Muscle layer of colon (tissue), 2 donors: ENCODE data around the gene OSR1.
A peak's percentile ranks its signal among the peaks of the same experiment; 100 is the strongest.
"Not testable (repeated sequence)": the region's sequence is repeated elsewhere in the genome, so short reads cannot be mapped to it uniquely, and the experiment has no call there.

Experiments
- H3K27ac ChIP-seq: one replicate; pipeline ENCODE4 v1.7.0; 2013; ENCODE audit warnings: low read depth, mild to moderate bottlenecking, low read length, moderate library complexity
- H3K27me3 ChIP-seq, 2 donors: one replicate each; pipeline ENCODE4 v1.7.0; 2013; ENCODE audit warnings: low read length in 2 of 2, mild to moderate bottlenecking in 2 of 2; ENCODE audit not compliant: insufficient read depth in 2 of 2, control insufficient read depth in 1 of 2
- H3K36me3 ChIP-seq: one replicate; pipeline ENCODE4 v1.7.0; 2013; ENCODE audit warnings: mild to moderate bottlenecking, low read length; ENCODE audit not compliant: insufficient read depth
- H3K4me1 ChIP-seq: one replicate; pipeline ENCODE4 v1.7.0; 2013; ENCODE audit warnings: mild to moderate bottlenecking, low read length; ENCODE audit not compliant: insufficient read depth
- H3K4me3 ChIP-seq, 2 donors: one replicate each; pipeline ENCODE4 v1.7.0; 2013; ENCODE audit warnings: low read length in 2 of 2, low read depth in 1 of 2, mild to moderate bottlenecking in 1 of 2, moderate library complexity in 1 of 2
- H3K9ac ChIP-seq: one replicate; pipeline ENCODE4 v1.7.0; 2013; ENCODE audit warnings: low read length
- H3K9me3 ChIP-seq: one replicate; pipeline ENCODE4 v1.7.0; 2013; ENCODE audit warnings: mild to moderate bottlenecking, low read length
- donor health status: abdominal sarcoma.
- donor health status: Adenocarcinoma of cecum.

Gene OSR1

DNA sequence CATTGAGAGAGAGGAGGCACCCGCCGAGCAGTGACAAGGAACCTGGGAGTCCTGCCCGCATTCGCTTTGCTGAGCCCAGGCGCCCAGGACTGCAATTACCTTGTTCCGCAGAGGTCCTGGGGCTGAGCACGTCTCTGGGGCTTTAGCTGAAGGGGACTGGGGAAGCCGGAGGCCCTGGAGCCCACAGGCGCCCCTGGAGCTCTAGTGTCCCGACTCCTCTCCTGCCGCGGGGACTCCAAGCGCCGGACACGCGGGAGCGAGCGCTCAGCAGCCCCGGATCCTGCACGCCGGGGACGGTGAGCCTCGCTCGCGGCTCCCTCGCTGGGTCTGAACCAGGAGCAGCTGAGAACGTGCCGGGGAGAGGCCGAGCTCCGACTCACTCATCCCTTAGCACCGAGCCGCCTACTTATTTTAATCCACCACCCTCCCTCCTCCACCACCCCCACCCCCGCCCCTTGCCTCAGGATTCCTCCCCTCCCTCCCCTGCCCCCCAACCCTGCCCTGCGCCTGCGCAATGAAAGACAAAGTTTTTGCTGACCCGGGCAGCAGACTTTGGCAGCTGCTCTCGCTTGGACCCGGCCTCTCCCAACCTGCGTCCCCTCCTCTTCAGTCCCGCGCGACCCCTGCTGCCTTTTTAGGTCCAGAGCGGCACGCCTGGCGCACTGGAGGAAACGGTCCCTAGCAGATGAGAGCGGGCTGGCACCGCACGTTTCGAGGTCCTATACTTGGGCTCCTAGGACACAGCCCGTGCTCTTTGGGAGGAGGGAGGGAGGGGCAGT, at the start of gene OSR1:
Gene OSR1 (minus strand): TSS at position 382 of the 779 bp plus-strand sequence. CDS start 4,818 bp downstream, outside the sequence.
- Histone ChIP-seq H3K4me1 (peaks cover 19% of the 10 kb centered on the region), H3K9me3 (no peaks in the 10 kb centered on the region), H3K4me3 (peak within 1 kb of the TSS; percentile 67 to 86), H3K27me3 (peaks cover 8 to 41% of the 10 kb centered on the region in 2 donors), H3K9ac (peak within 1 kb of the TSS; percentile 45), H3K27ac (peak within 1 kb of the TSS; percentile 83), H3K36me3 (no peaks in the 10 kb centered on the region)

DNA sequence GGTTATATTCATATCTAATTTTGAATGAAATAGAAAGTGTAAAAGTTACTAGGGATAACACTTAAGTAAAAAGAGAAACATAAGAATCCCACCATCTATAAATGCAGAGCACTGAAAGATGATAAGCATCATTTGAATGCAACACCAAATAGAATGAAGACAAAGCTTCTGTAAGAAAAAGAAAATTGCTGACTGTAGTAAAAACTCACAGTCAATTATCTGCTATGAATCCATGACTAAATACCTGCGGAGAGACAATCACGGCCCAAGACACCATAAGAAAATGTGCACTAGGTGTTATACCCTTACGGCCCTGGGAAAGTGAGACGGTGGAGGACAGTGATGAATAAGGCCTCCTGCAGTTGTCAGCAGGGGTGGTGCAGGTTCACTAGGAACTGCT, 45.4 kb upstream of the OSR1 start:
- Histone ChIP-seq H3K27me3 (no peaks in the 10 kb centered on the region), H3K9me3 (no peaks in the 10 kb centered on the region), H3K9ac (no peak overlapping the region), H3K4me3 (no peak overlapping the region), H3K4me1 (no peaks in the 10 kb centered on the region), H3K27ac (no peak overlapping the region), H3K36me3 (no peaks in the 10 kb centered on the region)

DNA sequence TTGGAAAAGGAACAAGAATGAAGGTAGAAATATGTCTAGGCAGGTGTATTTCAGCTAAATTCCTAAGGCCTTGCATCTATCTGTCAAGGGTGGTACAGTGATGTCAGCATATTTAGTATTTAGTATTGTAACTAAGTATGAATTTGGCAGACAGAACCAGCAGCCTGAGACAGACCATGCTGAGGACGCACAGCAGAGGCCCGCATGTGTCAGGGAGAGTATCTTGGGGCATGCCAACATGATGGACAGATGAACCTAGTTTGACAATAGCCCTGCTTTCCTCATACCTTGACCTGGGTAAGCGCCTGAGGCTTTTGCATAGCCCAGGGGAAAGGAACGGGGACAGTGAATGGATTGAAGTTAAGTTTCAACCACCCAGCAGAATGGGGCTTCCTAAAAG, 33.8 kb upstream of the OSR1 start:
- no peak overlapping the region for H3K9ac ChIP-seq
- H3K36me3 ChIP-seq, result no peaks in the 10 kb centered on the region
- H3K27me3 ChIP-seq, result no peaks in the 10 kb centered on the region
- H3K9me3 ChIP-seq, result no peaks in the 10 kb centered on the region
- no peak overlapping the region for H3K27ac ChIP-seq
- H3K4me1 ChIP-seq, result no peaks in the 10 kb centered on the region
- no peak overlapping the region for H3K4me3 ChIP-seq

DNA sequence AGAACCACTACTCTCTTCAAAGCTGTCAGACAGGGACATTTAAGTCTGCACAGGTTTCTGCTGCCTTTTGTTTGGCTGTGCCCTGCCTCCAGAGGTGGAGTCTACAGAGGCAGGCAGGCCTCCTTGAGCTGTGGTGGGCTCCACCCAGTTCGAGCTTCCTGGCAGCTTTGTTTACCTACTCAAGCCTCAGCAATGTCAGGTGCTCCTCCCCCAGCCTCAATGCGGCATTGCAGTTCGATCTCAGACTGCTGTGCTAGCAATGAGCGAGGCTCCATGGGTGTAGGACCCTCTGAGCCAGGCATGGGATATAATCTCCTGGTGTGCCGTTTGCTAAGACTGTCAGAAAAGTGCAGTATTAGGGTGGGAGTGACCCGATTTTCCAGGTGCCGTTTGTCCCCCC, 31.0 kb upstream of the OSR1 start:
- H3K27me3 ChIP-seq, H3K27ac ChIP-seq, H3K9me3 ChIP-seq, H3K4me1 ChIP-seq, H3K4me3 ChIP-seq, H3K36me3 ChIP-seq, H3K9ac ChIP-seq: not testable (repeated sequence)

DNA sequence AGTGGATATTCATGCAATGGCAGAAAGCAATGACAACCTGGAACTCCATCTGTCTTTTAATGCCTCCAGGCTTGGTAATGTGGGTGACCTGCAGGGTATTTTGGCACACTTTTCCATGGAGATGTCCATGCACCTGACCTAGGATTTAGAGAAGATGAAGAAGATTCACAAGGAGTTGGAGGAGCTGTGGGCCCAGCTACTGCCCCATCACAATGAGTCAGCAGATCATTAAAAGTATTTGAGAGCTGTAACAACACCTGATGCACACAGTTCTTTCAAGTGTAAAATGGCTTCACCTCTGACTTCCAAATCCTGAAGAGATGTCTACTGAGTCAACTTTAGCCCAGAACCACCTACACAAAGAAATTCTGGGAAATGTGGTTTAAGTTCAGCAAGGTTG, 22.1 kb upstream of the OSR1 start:
- Histone ChIP-seq H3K9me3 (no peaks in the 10 kb centered on the region), H3K4me3 (no peak overlapping the region), H3K36me3 (no peaks in the 10 kb centered on the region), H3K9ac (no peak overlapping the region), H3K27ac (no peak overlapping the region), H3K4me1 (peaks cover 29% of the 10 kb centered on the region), H3K27me3 (no peaks in the 10 kb centered on the region)

DNA sequence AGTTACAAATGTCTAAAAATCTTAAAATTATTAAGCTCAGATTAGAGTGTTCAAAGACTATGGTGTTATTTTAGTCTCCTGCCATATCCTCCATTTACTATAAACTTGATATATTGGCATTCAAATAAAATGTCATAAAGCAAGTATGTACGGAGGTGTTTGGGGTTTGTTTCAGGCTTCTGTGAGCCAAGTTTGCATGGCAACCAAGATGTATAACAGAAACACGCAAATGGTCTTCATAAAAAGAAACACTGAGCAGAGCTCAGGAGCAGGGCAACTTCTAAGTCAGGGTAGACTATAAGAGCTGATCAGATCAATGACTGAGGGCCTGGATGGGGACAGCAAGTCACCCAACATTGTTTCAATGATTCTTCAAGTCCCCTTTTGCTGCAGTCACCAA, 20.5 kb upstream of the OSR1 start:
- H3K9me3 ChIP-seq, result no peaks in the 10 kb centered on the region
- H3K36me3 ChIP-seq, result no peaks in the 10 kb centered on the region
- H3K27ac ChIP-seq, result peak overlapping the region; percentile 54
- H3K27me3 ChIP-seq, result no peaks in the 10 kb centered on the region
- no peak overlapping the region for H3K9ac ChIP-seq
- no peak overlapping the region for H3K4me3 ChIP-seq
- peaks cover 34% of the 10 kb centered on the region for H3K4me1 ChIP-seq

DNA sequence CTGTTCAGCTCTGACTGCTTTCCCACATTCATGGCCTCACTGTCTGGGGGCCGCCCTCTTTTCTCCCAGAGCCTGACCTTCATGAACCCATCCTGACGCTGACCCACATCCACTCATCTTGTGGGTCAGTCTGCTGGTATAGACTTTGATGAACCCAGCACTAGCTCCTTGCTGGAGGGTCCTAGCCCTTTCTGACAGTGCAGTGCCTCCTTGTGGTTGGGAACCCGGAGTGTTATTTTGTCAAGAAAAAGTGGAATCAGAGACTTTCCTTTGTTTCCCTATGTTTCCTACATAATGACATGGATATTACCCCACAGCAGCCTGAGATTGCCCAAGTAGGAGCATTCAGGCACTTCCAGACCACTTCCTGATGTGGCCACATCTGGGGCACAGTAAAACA, 19.3 kb upstream of the OSR1 start:
- no peak overlapping the region for H3K27ac ChIP-seq

DNA sequence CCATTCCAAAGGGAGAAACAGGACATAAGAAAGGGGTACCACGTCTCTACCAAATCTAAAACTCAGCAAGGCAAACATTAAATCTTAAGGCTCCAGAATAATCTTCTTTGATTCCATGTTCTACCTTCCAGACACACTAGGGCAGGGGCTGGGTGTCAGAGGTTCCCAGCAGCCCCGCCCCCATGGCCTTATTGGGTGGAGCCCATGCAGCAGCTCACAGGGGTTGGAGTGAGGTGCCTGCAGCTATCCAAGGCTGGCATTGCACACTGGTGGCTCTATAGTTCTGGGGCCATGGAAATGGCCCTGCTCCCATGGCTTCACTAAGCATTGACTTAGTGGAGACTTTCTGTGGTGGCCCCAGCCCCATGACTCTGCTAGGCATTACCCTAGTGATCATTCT, 14.9 kb upstream of the OSR1 start:
- Histone ChIP-seq H3K4me1 (peaks cover 35% of the 10 kb centered on the region), H3K4me3 (no peak overlapping the region), H3K27me3 (no peaks in the 10 kb centered on the region), H3K36me3 (no peaks in the 10 kb centered on the region), H3K9me3 (no peaks in the 10 kb centered on the region), H3K9ac (no peak overlapping the region), H3K27ac (no peak overlapping the region)

More for the DNA sequence above, 19.3 kb upstream of the OSR1 start:
- Histone ChIP-seq H3K9ac (no peak overlapping the region), H3K4me1 (peaks cover 34% of the 10 kb centered on the region), H3K4me3 (no peak overlapping the region), H3K36me3 (no peaks in the 10 kb centered on the region), H3K27me3 (no peaks in the 10 kb centered on the region), H3K9me3 (no peaks in the 10 kb centered on the region)

DNA sequence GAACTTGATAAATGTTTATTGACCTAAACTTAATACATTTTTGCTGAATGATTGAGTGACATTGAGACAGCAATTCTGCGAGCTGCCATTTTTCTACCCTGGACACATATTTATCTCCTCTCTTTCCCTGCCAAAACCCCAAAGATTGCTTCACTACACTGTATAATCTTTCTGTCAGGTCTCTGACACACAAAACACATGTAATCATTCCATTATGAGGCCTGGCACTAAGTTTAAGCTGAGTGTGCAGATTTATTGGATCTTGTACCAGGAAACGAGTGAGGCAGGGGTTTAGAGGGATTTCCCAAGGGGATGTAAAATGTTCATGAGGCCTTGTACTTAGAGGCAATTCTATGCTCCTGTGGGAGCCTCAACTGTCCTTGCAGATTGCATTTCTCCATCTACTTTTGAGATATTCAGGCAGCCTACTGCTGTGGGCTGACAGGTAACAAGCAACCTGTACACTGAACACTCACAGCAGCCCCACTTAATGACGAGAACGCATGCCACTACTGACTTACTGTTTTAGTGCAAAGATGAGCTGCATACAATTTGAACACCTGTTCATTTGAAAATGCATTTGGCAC, 13.7 kb upstream of the OSR1 start:
- Histone ChIP-seq H3K36me3 (no peaks in the 10 kb centered on the region), H3K4me3 (no peak overlapping the region)

DNA sequence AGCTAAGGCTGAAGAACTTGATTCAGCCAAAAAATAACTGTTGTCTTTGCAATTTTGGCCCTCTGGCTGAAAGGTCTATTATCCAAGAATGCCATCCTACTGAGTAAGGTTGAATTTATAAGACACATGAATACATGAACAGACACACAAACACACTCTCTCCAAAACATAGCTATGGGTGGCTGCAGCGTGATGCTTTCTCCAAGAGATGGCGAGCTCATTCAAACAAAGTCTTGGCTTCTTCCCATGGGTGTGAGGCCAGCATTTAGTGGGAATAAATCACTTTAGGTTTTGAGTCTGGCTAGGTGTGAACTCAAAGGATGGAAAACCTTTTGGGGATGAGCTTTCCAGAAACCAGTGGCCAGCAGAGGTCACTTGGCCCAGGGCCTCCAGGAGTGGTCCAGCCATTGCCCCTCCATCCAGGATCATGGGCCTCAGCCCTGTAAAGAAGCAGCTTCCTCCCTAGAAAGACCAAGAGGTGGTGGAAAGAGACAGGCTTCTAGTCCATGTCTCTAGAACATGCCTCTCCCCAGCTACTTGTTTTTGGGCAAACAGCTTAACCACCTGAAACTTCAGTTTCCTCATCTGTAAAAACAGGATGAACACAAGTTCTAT, 11.0 kb upstream of the OSR1 start:
- Histone ChIP-seq H3K27me3 (no peaks in the 10 kb centered on the region), H3K9me3 (no peaks in the 10 kb centered on the region), H3K4me3 (no peak overlapping the region), H3K9ac (no peak overlapping the region), H3K27ac (no peak overlapping the region), H3K36me3 (no peaks in the 10 kb centered on the region), H3K4me1 (peaks cover 39% of the 10 kb centered on the region)

More for the DNA sequence above, 13.7 kb upstream of the OSR1 start:
- Histone ChIP-seq H3K27me3 (no peaks in the 10 kb centered on the region), H3K9me3 (no peaks in the 10 kb centered on the region), H3K9ac (no peak overlapping the region), H3K4me1 (peaks cover 41% of the 10 kb centered on the region), H3K27ac (no peak overlapping the region)

DNA sequence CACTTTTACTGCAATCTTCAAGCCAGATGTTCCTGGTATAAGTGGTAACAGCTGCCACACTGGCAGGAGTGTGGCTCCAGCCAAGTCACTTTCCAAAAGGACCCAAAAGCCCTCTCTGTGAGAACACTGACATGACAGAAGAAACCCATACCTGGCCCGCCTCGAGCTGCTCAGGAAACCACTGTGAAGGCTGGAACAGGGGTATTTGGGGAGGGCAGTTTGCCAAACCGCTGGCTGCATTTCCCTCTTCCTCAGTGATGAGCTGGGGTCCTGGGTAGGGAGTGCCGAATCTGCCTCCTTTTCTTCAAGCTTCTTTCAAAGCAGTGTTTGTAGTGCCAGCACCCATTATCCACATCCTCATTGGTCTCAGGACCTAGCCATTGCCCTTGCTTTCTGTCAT, 10.3 kb upstream of the OSR1 start:
- no peaks in the 10 kb centered on the region for H3K36me3 ChIP-seq
- no peak overlapping the region for H3K4me3 ChIP-seq
- H3K9me3 ChIP-seq, result no peaks in the 10 kb centered on the region
- no peak overlapping the region for H3K27ac ChIP-seq
- no peak overlapping the region for H3K9ac ChIP-seq
- H3K4me1 ChIP-seq, result peaks cover 36% of the 10 kb centered on the region
- peaks cover 0 to 6% of the 10 kb centered on the region in 2 donors for H3K27me3 ChIP-seq
